ENCODE measurements around the gene AMBRA1. TPM values are rescaled to one million over a fixed set of nuclear protein-coding genes. Genes with fewer than 3 reads are reported as not detected.

AMBRA1 gene
- total and polyA plus RNA-seq, 4 experiments from 2014 or later, result 5.9 to 43.9 (median 30.4) TPM

- ChIA-PET POLR2A (ENCODE audit: partially characterized antibody) (no interaction called here), CTCF (ENCODE audit: partially characterized antibody) (interaction anchor here (1.6 to 5.8 kb wide), 2 partner anchors 13 to 15 kb away, joined by 4 to 35 read pairs; no protein-coding TSS in a partner anchor)
- Histone ChIP-seq H3K9me3 (ENCODE audit: control insufficient read depth in 1 of 2, low read length in 2 of 2) (no peaks in the 10 kb centered on the region), H3K4me3 (ENCODE audit: low read length in 2 of 2) (no peak overlapping the region), H3K27ac (ENCODE audit: low read depth, low read length) (no peak overlapping the region), H3K4me1 (ENCODE audit: insufficient read depth, low read length) (peaks cover 6% of the 10 kb centered on the region), H3K27me3 (ENCODE audit: insufficient read depth, low read length) (no peaks in the 10 kb centered on the region), H3K36me3 (ENCODE audit: insufficient read depth, low read length) (no peaks in the 10 kb centered on the region)
- Mint-ChIP-seq H3K36me3 (peaks cover 4 to 16% of the 10 kb centered on the region in 2 donors), H3K27me3 (no peaks in the 10 kb centered on the region), H3K27ac (peak overlapping the region in 2 of 7 donors; percentile 12 to 80), H3K4me3 (no peak overlapping the region), H3K4me1 (peaks cover 25 to 57% (median 37%) of the 10 kb centered on the region in 4 donors), H3K9me3 (no peaks in the 10 kb centered on the region)
- intact Hi-C loops (cut with micrococcal nuclease), result no loop called here
- no peak for DNase-seq
These were observed 118.5 kb downstream of the AMBRA1 start for GRCh38 chr11:46475051-46475925.

DNA sequence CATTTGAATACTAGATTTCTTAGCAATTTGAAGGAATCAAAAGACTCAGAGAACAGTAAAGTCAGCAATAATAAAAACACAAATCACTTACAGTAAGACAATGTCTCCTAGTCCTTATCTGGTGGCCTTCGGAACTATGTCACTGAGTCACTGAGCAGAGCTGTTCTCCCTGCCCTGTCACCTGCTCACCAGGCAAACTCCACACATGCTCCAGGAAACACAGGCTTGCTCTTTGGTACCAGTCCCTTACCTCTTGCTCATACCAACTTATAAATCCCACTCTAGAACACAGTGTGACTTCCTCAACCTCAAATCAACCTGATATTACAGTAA is 121.2 kb downstream of the AMBRA1 start:
- H3K27ac ChIP-seq (ENCODE audit: low read depth, low read length), result no peak overlapping the region
- H3K9me3 ChIP-seq (ENCODE audit: control insufficient read depth in 1 of 2, low read length in 2 of 2), result no peaks in the 10 kb centered on the region
- Mint-ChIP-seq H3K27ac (no peak overlapping the region), H3K9me3 (no peaks in the 10 kb centered on the region), H3K4me1 (peaks cover 18 to 44% (median 31%) of the 10 kb centered on the region in 4 donors), H3K36me3 (peaks cover 13 to 16% of the 10 kb centered on the region in 2 donors), H3K27me3 (no peaks in the 10 kb centered on the region), H3K4me3 (no peak overlapping the region)
- no peaks in the 10 kb centered on the region for H3K36me3 ChIP-seq (ENCODE audit: insufficient read depth, low read length)
- peaks cover 6% of the 10 kb centered on the region for H3K4me1 ChIP-seq (ENCODE audit: insufficient read depth, low read length)
- no peak overlapping the region for H3K4me3 ChIP-seq (ENCODE audit: low read length in 2 of 2)
- CTCF ChIA-PET (ENCODE audit: partially characterized antibody), result no interaction called here
- POLR2A ChIA-PET (ENCODE audit: partially characterized antibody), result no interaction called here
- H3K27me3 ChIP-seq (ENCODE audit: insufficient read depth, low read length), result no peaks in the 10 kb centered on the region
- intact Hi-C loops (cut with micrococcal nuclease), result no loop called here
- no peak for DNase-seq

DNA sequence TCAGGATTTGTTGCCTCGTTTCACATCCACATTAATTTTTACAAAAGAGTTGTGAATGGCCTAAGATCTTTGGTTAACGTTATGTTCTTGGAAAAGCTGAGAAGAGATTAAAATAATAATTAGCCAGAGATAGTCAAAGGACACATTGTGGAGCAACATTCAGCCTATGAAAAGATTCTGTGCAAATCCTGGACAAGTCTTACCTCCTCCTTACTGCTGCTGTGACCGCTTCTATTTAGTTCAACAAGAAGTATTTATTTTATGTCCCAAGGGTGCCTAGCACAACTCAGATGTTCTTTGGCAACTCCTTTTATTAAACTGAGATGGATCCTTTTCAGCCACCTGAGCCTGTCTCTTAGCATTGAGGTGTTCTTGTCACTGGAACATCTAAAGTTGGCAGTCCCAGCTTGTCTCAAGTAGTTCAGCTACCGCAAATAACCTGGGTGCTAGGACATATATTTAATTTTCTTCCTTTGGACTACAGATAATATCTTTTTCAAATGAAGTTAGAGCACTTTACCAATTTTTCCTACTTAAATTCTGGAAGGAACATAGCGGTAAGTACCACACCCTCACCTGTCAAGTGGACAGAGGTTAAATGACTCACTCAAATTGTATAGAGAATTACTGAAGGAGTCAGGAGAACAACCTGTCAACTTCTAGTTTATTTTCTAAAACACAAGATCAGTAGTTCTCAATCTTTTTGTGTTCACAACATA is 121.7 kb downstream of the AMBRA1 start:
- Mint-ChIP-seq H3K27ac (peak overlapping the region in 1 of 7 donors; percentile 6), H3K27me3 (no peaks in the 10 kb centered on the region), H3K36me3 (peaks cover 15 to 19% of the 10 kb centered on the region in 2 donors), H3K4me3 (no peak overlapping the region), H3K4me1 (peaks cover 18 to 39% (median 31%) of the 10 kb centered on the region in 4 donors), H3K9me3 (no peaks in the 10 kb centered on the region)
- H3K36me3 ChIP-seq (ENCODE audit: insufficient read depth, low read length), result no peaks in the 10 kb centered on the region
- H3K27ac ChIP-seq (ENCODE audit: low read depth, low read length), result no peak overlapping the region
- no peaks in the 10 kb centered on the region for H3K27me3 ChIP-seq (ENCODE audit: insufficient read depth, low read length)
- ChIA-PET POLR2A (ENCODE audit: partially characterized antibody) (no interaction called here), CTCF (ENCODE audit: partially characterized antibody) (no interaction called here)
- H3K4me3 ChIP-seq (ENCODE audit: low read length in 2 of 2), result no peak overlapping the region
- no peaks in the 10 kb centered on the region for H3K9me3 ChIP-seq (ENCODE audit: control insufficient read depth in 1 of 2, low read length in 2 of 2)
- intact Hi-C loops (cut with micrococcal nuclease), result no loop called here
- no peak for DNase-seq
- H3K4me1 ChIP-seq (ENCODE audit: insufficient read depth, low read length), result peaks cover 6% of the 10 kb centered on the region

DNA sequence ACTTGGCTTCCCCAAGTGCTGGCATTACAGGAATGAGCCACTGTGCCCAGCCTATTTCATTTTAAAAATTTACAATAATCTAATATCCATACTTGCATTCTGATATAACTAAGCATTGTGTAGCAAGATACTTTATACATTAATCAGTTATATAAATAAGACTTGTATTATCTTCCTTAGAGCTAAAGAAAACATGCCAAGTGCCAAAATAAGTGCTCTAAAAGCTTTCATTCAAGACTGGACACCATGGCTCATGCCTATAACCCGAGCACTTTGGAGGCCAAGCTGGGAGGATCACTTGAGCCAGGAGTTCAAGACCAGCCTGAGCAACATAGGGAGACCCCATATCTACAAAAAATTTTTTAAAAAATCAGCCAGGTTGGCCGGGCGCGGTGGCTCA is 123.9 kb downstream of the AMBRA1 start:
- Mint-ChIP-seq H3K9me3 (no peaks in the 10 kb centered on the region), H3K27me3 (no peaks in the 10 kb centered on the region), H3K4me3 (no peak overlapping the region), H3K4me1 (peaks cover 10 to 33% (median 26%) of the 10 kb centered on the region in 4 donors), H3K36me3 (peaks cover 24 to 29% of the 10 kb centered on the region in 2 donors), H3K27ac (no peak overlapping the region)
- DNase-seq, result no peak
- Histone ChIP-seq H3K4me3 (ENCODE audit: low read length in 2 of 2) (no peak overlapping the region), H3K9me3 (ENCODE audit: control insufficient read depth in 1 of 2, low read length in 2 of 2) (no peaks in the 10 kb centered on the region), H3K36me3 (ENCODE audit: insufficient read depth, low read length) (no peaks in the 10 kb centered on the region), H3K27me3 (ENCODE audit: insufficient read depth, low read length) (no peaks in the 10 kb centered on the region), H3K4me1 (ENCODE audit: insufficient read depth, low read length) (peaks cover 4% of the 10 kb centered on the region), H3K27ac (ENCODE audit: low read depth, low read length) (no peak overlapping the region)
- ChIA-PET CTCF (ENCODE audit: partially characterized antibody) (interaction anchor here (0.7 to 2.2 kb wide), 2 partner anchors 20 to 232 kb away, joined by 3 to 10 read pairs; no protein-coding TSS in a partner anchor), POLR2A (ENCODE audit: partially characterized antibody) (no interaction called here)
- intact Hi-C loops (cut with micrococcal nuclease), result no loop called here

DNA sequence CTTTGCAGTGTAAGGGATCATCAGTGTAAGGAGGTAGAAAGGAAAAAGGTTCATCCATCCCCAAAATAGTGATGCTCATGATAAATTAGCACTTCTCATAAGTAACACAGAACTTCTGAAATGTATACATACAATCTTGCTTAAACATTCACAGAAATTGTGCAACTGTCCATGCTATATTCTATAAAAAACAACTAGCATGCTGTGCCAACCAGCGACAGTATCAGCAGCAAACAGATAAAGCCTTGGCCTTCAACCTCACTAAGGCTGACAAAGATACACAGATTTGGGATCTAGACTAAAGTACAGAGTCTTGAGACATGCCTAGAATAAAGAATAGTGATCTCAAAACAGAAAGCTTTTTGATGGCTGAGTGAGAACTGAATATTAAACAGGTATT is 128.1 kb downstream of the AMBRA1 start:
- H3K4me1 Mint-ChIP-seq, result peaks cover 10 to 27% (median 13%) of the 10 kb centered on the region in 4 donors
- no peaks in the 10 kb centered on the region for H3K9me3 Mint-ChIP-seq
- H3K9me3 ChIP-seq (ENCODE audit: control insufficient read depth in 1 of 2, low read length in 2 of 2), result no peaks in the 10 kb centered on the region
- H3K27ac ChIP-seq (ENCODE audit: low read depth, low read length), result no peak overlapping the region
- no peak overlapping the region for H3K4me3 ChIP-seq (ENCODE audit: low read length in 2 of 2)
- CTCF ChIA-PET (ENCODE audit: partially characterized antibody), result no interaction called here
- H3K4me3 Mint-ChIP-seq, result no peak overlapping the region
- H3K36me3 Mint-ChIP-seq, result peaks cover 21 to 28% of the 10 kb centered on the region in 2 donors
- POLR2A ChIA-PET (ENCODE audit: partially characterized antibody), result no interaction called here
- no peaks in the 10 kb centered on the region for H3K27me3 Mint-ChIP-seq
- no peaks in the 10 kb centered on the region for H3K36me3 ChIP-seq (ENCODE audit: insufficient read depth, low read length)
- H3K27ac Mint-ChIP-seq, result no peak overlapping the region
- H3K27me3 ChIP-seq (ENCODE audit: insufficient read depth, low read length), result no peaks in the 10 kb centered on the region
- intact Hi-C loops (cut with micrococcal nuclease), result no loop called here
- peaks cover 4% of the 10 kb centered on the region for H3K4me1 ChIP-seq (ENCODE audit: insufficient read depth, low read length)
- no peak for DNase-seq

GRCh38 chr11:46463701-46464421 is 130.0 kb downstream of the AMBRA1 start:
- DNase-seq, result no peak
- peaks cover 11 to 27% (median 14%) of the 10 kb centered on the region in 4 donors for H3K4me1 Mint-ChIP-seq
- H3K4me1 ChIP-seq (ENCODE audit: insufficient read depth, low read length), result peaks cover 4% of the 10 kb centered on the region
- intact Hi-C loops (cut with micrococcal nuclease), result no loop called here
- POLR2A ChIA-PET (ENCODE audit: partially characterized antibody), result no interaction called here
- H3K9me3 ChIP-seq (ENCODE audit: control insufficient read depth in 1 of 2, low read length in 2 of 2), result no peaks in the 10 kb centered on the region
- H3K36me3 ChIP-seq (ENCODE audit: insufficient read depth, low read length), result no peaks in the 10 kb centered on the region
- H3K27ac ChIP-seq (ENCODE audit: low read depth, low read length), result no peak overlapping the region
- H3K4me3 Mint-ChIP-seq, result no peak overlapping the region
- no peak overlapping the region for H3K4me3 ChIP-seq (ENCODE audit: low read length in 2 of 2)
- H3K27me3 Mint-ChIP-seq, result no peaks in the 10 kb centered on the region
- H3K9me3 Mint-ChIP-seq, result no peaks in the 10 kb centered on the region
- H3K27me3 ChIP-seq (ENCODE audit: insufficient read depth, low read length), result no peaks in the 10 kb centered on the region
- CTCF ChIA-PET (ENCODE audit: partially characterized antibody), result no interaction called here
- H3K36me3 Mint-ChIP-seq, result peaks cover 17 to 26% of the 10 kb centered on the region in 2 donors
- H3K27ac Mint-ChIP-seq, result peak overlapping the region in 1 of 7 donors; percentile 35

DNA sequence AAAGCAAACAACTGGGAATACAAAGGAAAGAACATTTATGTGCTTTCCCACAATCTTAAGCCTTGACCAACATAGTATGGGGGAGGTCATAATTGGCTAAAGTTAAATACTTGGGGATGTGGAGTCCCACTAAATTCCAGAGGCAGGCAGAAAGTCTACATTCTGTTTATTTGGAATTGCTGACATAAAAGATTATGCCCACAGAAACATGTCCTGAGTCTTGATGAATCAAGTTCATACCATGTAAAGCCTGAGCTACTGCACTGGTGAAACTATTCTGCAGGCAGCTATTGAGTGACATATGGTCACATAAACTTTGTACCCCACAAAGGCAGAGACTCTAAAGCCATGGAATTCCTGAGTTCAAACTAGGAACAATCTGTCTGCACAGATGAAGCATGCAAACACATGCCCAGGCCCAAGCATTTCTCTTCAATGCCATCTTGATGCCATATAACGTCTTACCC is 132.3 kb downstream of the AMBRA1 start:
- Mint-ChIP-seq H3K9me3 (no peaks in the 10 kb centered on the region), H3K27ac (no peak overlapping the region), H3K36me3 (peaks cover 9 to 16% of the 10 kb centered on the region in 2 donors), H3K4me1 (peaks cover 11 to 34% (median 14%) of the 10 kb centered on the region in 4 donors), H3K27me3 (no peaks in the 10 kb centered on the region), H3K4me3 (no peak overlapping the region)
- DNase-seq, result no peak
- intact Hi-C loops (cut with micrococcal nuclease), result no loop called here
- POLR2A ChIA-PET (ENCODE audit: partially characterized antibody), result no interaction called here
- H3K27me3 ChIP-seq (ENCODE audit: insufficient read depth, low read length), result no peaks in the 10 kb centered on the region
- no peaks in the 10 kb centered on the region for H3K9me3 ChIP-seq (ENCODE audit: control insufficient read depth in 1 of 2, low read length in 2 of 2)
- H3K27ac ChIP-seq (ENCODE audit: low read depth, low read length), result no peak overlapping the region
- no peak overlapping the region for H3K4me3 ChIP-seq (ENCODE audit: low read length in 2 of 2)
- H3K4me1 ChIP-seq (ENCODE audit: insufficient read depth, low read length), result peaks cover 4% of the 10 kb centered on the region
- H3K36me3 ChIP-seq (ENCODE audit: insufficient read depth, low read length), result no peaks in the 10 kb centered on the region
- CTCF ChIA-PET (ENCODE audit: partially characterized antibody), result no interaction called here
